GM23248 (cell line): ENCODE measurements around the gene AKAP13. TPM values are rescaled to one million over a fixed set of nuclear protein-coding genes. Genes with fewer than 3 reads are reported as not detected.

Experiments used
- DNase-seq: peaks from one replicate; pipeline ENCODE4 v3.0.0-alpha.2; 2015
- H2AFZ ChIP-seq: fragments of 200-600 bp; sonication (generic); 2 replicates; pipeline ENCODE4 v1.6.1; 2016; ENCODE audit warnings: antibody characterized with exemption
- H3F3A ChIP-seq: fragments of 200-600 bp; sonication (generic); 2 replicates; pipeline ENCODE4 v1.6.1; 2016; ENCODE audit warnings: mild to moderate bottlenecking, antibody characterized with exemption, mixed run types; ENCODE audit not compliant: insufficient read depth
- H3K27ac ChIP-seq: fragments of 200-600 bp; sonication (generic); 2 replicates; pipeline ENCODE4 v1.5.1; 2016; ENCODE audit warnings: mild to moderate bottlenecking
- H3K27me3 ChIP-seq: fragments of 200-600 bp; sonication (generic); replicated peaks from 2 replicates; pipeline ENCODE4 v1.6.1; 2016; ENCODE audit warnings: mild to moderate bottlenecking; ENCODE audit not compliant: insufficient read depth
- H3K36me3 ChIP-seq: fragments of 200-600 bp; sonication (generic); 2 replicates; pipeline ENCODE4 v1.6.1; 2016; ENCODE audit warnings: low read depth, mild to moderate bottlenecking
- H3K4me1 ChIP-seq: fragments of 200-600 bp; sonication (generic); 2 replicates; pipeline ENCODE4 v1.6.1; 2016; ENCODE audit warnings: mild to moderate bottlenecking; ENCODE audit not compliant: insufficient read depth
- H3K4me2 ChIP-seq: fragments of 200-600 bp; sonication (generic); one replicate; pipeline ENCODE4 v1.6.1; 2016; ENCODE audit warnings: mild to moderate bottlenecking; ENCODE audit not compliant: unreplicated experiment
- H3K4me3 ChIP-seq: fragments of 200-600 bp; sonication (generic); 2 replicates; pipeline ENCODE4 v1.5.1; 2016; ENCODE audit warnings: mild to moderate bottlenecking
- H3K79me2 ChIP-seq: fragments of 200-600 bp; sonication (generic); 2 replicates; pipeline ENCODE4 v1.6.1; 2016; ENCODE audit warnings: mild to moderate bottlenecking; ENCODE audit not compliant: insufficient read depth
- H3K9ac ChIP-seq: fragments of 200-600 bp; sonication (generic); 2 replicates; pipeline ENCODE4 v1.6.1; 2016; ENCODE audit warnings: mild to moderate bottlenecking
- H3K9me2 ChIP-seq: fragments of 200-600 bp; sonication (generic); 2 replicates; pipeline ENCODE4 v1.6.1; 2016; ENCODE audit warnings: mixed run types, mild to moderate bottlenecking, moderate library complexity; ENCODE audit not compliant: insufficient read depth
- H3K9me3 ChIP-seq: fragments of 200-600 bp; sonication (generic); one replicate; pipeline ENCODE4 v1.6.1; 2017; ENCODE audit warnings: low read depth
- H4K20me1 ChIP-seq: fragments of 200-600 bp; sonication (generic); 2 replicates; pipeline ENCODE4 v1.6.0; 2016; ENCODE audit not compliant: insufficient read depth
- EZH2 ChIP-seq: fragments of 200-600 bp; sonication (generic); IDR thresholded peaks from 2 replicates; pipeline ENCODE4 v1.6.1; 2018; ENCODE audit warnings: antibody characterized with exemption, mild to moderate bottlenecking; ENCODE audit not compliant: insufficient read depth, poor library complexity, severe bottlenecking
- EZH2phosphoT487 ChIP-seq: fragments of 200-600 bp; sonication (generic); IDR thresholded peaks from 2 replicates; pipeline ENCODE4 v1.6.1; 2018; ENCODE audit warnings: antibody characterized with exemption, moderate library complexity, mild to moderate bottlenecking, low read depth; ENCODE audit not compliant: insufficient read depth
- WGBS, 2 experiments: methylation state at CpG; one replicate each; pipeline ENCODE4 v1.1.6; 2015 to 2017; ENCODE audit warnings: low lambda C conversion rate in 2 of 2, low coverage in 1 of 2; ENCODE audit errors: missing lambda C conversion rate in 2 of 2; 5-methylcytosine and 5-hydroxymethylcytosine counted together
- in situ Hi-C: fragments of 300-500 bp; cut with MboI; formaldehyde crosslinking; loops from 2 replicates; pipeline ENCODE4 v1.15.0; 2020
- polyA plus RNA-seq: library from polyadenylated mRNA; unstranded; fragments of >200 nt; fragmentation: Nextera tagmentation; extraction: Ambion mirVana; gene quantifications from 2 replicates; pipeline ENCODE4 v1.2.1, GENCODE V29; 2016
- total RNA-seq: library from RNA; depleted of rRNA; stranded (reverse); fragments of >200 nt; shearing (Covaris generic); gene quantifications from 2 replicates; pipeline ENCODE4 v1.2.3, GENCODE V29; 2014

Gene AKAP13
- total and polyA plus RNA-seq, 2 experiments from 2014 or later: 26.5 to 27.7 TPM

DNA sequence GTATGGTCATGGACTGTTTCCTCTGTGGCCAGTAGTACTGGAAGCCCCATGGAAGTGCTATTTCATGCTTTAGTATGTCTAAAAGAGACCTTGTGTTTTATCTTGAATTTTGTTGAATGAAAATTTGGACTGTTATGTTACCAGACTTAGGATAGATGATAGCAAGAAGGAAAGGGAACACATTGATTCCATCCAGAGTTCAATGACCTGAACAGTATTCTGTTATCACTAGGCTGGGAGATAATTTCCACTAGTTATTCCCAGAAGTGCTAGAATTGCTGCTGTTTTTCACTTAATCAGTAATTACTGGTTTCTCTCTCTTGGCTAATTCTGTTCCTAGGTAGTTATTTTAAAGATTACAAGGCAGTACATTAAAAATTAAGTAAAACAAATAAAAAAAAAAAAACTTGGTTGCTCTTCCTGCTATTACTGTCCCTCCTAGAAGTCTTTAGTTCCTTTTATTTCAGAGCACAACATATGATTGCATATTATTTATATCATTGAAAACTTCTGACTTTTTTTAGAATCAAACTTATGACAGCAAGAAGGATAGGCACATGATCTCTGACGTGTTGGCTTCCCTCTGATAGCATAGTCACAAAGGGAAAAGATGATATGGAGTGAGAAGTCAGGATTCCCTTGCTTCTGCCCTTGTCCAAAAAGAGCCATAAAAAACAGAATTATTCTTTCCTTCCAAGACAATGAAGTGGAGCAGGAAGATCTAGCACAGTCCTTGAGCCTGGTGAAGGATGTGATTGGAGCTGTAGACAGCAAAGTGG is 342.2 kb downstream of the AKAP13 start:
- TF ChIP-seq EZH2phosphoT487 (no peak), EZH2 (no peak)
- H3K79me2 ChIP-seq: no peaks in the 10 kb centered on the region
- no peak overlapping the region for H3K27ac ChIP-seq
- no peaks in the 10 kb centered on the region for H3K9me2 ChIP-seq
- peaks cover 37% of the 10 kb centered on the region for H3K36me3 ChIP-seq
- H4K20me1 ChIP-seq: no peaks in the 10 kb centered on the region
- H3K4me1 ChIP-seq: peaks cover 30% of the 10 kb centered on the region
- peaks cover 28% of the 10 kb centered on the region for H3F3A ChIP-seq
- DNase-seq: no peak
- H2AFZ ChIP-seq: no peak overlapping the region
- in situ Hi-C loops: no loop called here
- no peak overlapping the region for H3K4me2 ChIP-seq
- H3K9ac ChIP-seq: no peak overlapping the region
- no peak overlapping the region for H3K4me3 ChIP-seq
- H3K27me3 ChIP-seq: no peaks in the 10 kb centered on the region
- H3K9me3 ChIP-seq: no peaks in the 10 kb centered on the region
- 87 to 96% methylated on average over 1 of the region's 1 CpG for WGBS, 2 experiments

DNA sequence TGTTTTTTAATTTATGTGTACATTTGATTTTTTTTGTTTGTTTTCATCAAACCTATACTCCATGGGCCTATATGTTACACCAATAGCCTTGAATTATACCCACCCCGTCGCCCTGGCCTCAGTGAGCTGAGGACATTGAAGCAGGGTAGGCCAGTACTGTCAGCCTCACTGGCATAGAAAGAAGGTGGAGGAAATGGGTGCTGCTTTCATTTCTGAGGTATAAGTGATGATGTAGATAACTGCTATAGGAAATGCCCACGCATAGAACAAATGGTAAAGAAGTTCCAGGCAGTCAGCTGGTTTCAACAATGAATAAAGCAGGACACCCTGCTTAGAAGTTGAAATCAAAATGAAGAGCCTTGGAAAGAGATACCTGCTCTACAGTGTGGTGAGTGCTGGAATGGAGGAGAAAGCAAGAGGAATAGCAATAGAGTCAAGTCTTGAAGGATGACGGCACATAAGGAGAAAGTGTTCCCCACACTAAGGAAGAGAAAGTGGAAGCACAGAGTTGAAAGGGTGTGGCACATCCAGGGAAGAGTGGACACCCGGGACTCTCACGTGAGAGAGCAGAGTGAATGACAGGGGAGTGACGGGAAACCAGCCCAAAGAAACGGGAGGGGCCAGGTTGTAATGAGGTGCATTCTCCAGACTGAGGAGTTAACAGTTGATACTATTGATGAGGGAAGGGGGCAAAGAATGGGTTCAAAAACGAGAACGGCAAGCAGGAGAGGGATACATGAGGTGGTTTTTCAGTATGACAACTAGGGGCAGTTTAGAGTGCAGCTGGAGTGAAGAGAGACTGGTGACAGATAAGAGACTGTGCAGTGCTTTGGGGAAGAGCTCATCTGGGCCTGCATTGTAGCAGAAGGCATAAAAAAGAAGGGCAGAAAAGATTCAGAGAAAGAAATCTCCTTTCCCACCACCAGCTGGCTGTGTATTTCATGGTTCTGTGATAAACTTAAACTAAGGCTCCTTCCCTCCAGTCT is 343.9 kb downstream of the AKAP13 start:
- no peaks in the 10 kb centered on the region for H4K20me1 ChIP-seq
- peaks cover 32% of the 10 kb centered on the region for H3K4me1 ChIP-seq
- H2AFZ ChIP-seq: no peak overlapping the region
- no peak overlapping the region for H3K4me3 ChIP-seq
- H3K27me3 ChIP-seq: no peaks in the 10 kb centered on the region
- in situ Hi-C loops: no loop called here
- no peaks in the 10 kb centered on the region for H3K9me2 ChIP-seq
- H3K9ac ChIP-seq: no peak overlapping the region; the same call in 1 of the 2 replicates
- H3K9me3 ChIP-seq: no peaks in the 10 kb centered on the region
- peaks cover 24% of the 10 kb centered on the region for H3K36me3 ChIP-seq
- H3F3A ChIP-seq: peaks cover 41% of the 10 kb centered on the region
- no peak for DNase-seq
- 59 to 67% methylated on average over 10 of the region's 10 CpGs for WGBS, 2 experiments
- H3K79me2 ChIP-seq: no peaks in the 10 kb centered on the region
- H3K27ac ChIP-seq: peak overlapping the region; percentile 83
- no peak for TF ChIP-seq EZH2
- TF ChIP-seq EZH2phosphoT487: no peak
- peak overlapping the region; percentile 36 for H3K4me2 ChIP-seq

DNA sequence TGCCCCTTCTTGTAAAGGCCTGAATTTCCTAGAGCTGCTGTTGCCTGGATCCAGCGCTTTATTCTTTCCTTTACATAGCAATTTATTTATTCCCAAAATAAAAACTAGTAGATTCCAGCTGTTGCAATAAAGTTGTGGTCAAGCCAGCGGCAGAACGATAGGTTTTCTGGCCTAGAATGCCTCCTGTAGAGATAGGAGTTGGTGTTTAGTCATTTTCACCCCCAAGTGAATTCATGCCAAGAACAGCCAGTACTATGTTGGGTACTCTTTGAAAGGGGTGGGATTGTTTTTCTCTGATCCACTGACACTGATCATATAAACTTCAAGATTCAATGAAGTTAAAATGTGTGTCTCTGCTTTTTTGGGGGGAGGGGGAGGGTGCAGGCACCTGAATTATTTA is 344.6 kb downstream of the AKAP13 start:
- in situ Hi-C loops: no loop called here

DNA sequence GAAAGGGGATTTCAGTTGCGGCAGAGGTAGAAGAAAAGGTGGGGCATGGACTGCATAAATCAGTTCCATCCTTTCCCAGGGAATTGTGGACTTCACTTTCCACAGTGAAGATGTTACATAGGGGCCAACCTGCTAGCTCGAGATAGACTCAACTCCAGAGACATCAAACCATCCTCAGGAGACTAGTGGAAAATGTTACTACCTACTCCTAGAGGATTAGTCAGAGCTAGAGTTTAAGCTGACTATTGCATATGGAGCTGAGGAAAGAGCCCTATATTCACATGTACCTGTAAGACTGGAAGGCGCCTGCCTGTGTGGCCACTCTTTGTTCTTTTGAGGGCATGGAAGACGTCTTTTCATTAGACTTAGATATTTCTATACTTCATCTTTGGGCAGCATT is 345.2 kb downstream of the AKAP13 start:
- Histone ChIP-seq H3F3A (peaks cover 53% of the 10 kb centered on the region), H3K36me3 (peaks cover 20% of the 10 kb centered on the region), H3K4me1 (peaks cover 32% of the 10 kb centered on the region), H2AFZ (no peak overlapping the region), H3K9me2 (no peaks in the 10 kb centered on the region), H3K4me3 (no peak overlapping the region), H3K9ac (no peak overlapping the region), H3K79me2 (no peaks in the 10 kb centered on the region), H3K9me3 (no peaks in the 10 kb centered on the region), H3K27ac (peak overlapping the region; percentile 83), H3K4me2 (peak overlapping the region; percentile 76), H3K27me3 (no peaks in the 10 kb centered on the region), H4K20me1 (no peaks in the 10 kb centered on the region)
- DNase-seq: peak; percentile 67
- in situ Hi-C loops: no loop called here
- 79 to 83% methylated on average over 4 of the region's 4 CpGs for WGBS, 2 experiments
- TF ChIP-seq EZH2 (no peak), EZH2phosphoT487 (no peak)

More for the DNA sequence above, 344.6 kb downstream of the AKAP13 start:
- 40 to 52% methylated on average over 3 of the region's 3 CpGs for WGBS, 2 experiments
- Histone ChIP-seq H3K9ac (no peak overlapping the region; the same call in 1 of the 2 replicates), H2AFZ (no peak overlapping the region), H3K27ac (peak overlapping the region; percentile 83), H3K9me2 (no peaks in the 10 kb centered on the region), H3K4me2 (peak overlapping the region; percentile 36), H3K36me3 (peaks cover 21% of the 10 kb centered on the region), H4K20me1 (no peaks in the 10 kb centered on the region), H3K27me3 (no peaks in the 10 kb centered on the region), H3K9me3 (no peaks in the 10 kb centered on the region), H3K79me2 (no peaks in the 10 kb centered on the region), H3K4me1 (peaks cover 32% of the 10 kb centered on the region), H3K4me3 (no peak overlapping the region), H3F3A (peaks cover 49% of the 10 kb centered on the region)
- TF ChIP-seq EZH2phosphoT487 (no peak), EZH2 (no peak)
- peak; percentile 56 for DNase-seq
